H9 (cell line): ENCODE measurements around the gene SNTG2. TPM values are rescaled to one million over a fixed set of nuclear protein-coding genes. Genes with fewer than 3 reads are reported as not detected.
A peak's percentile ranks its signal among the peaks of the same experiment; 100 is the strongest.

Experiments used
- DNase-seq: peaks from one replicate; pipeline ENCODE4 v3.0.0-alpha.2; 2017
- H2AFZ ChIP-seq: one replicate; pipeline ENCODE4 v1.6.1; 2013; ENCODE audit warnings: mild to moderate bottlenecking, low read length, control low read depth, moderate library complexity
- H2AK5ac ChIP-seq: 2 replicates; pipeline ENCODE4 v1.6.1; 2013; ENCODE audit warnings: low read length, control low read depth, mixed read lengths; ENCODE audit not compliant: insufficient read length
- H2BK120ac ChIP-seq: one replicate; pipeline ENCODE4 v1.6.1; 2013; ENCODE audit warnings: low read depth, mild to moderate bottlenecking, low read length, control low read depth, inconsistent platforms; ENCODE audit not compliant: poor library complexity, severe bottlenecking
- H2BK12ac ChIP-seq: 2 replicates; pipeline ENCODE4 v1.6.1; 2013; ENCODE audit warnings: low read length, control low read depth, mixed read lengths, low read depth; ENCODE audit not compliant: insufficient read length
- H2BK15ac ChIP-seq: 2 replicates; pipeline ENCODE4 v1.6.1; 2013; ENCODE audit warnings: low read depth, low read length, control low read depth
- H2BK20ac ChIP-seq: one replicate; pipeline ENCODE4 v1.6.1; 2013; ENCODE audit warnings: low read depth, mild to moderate bottlenecking, low read length, control low read depth, inconsistent platforms; ENCODE audit not compliant: poor library complexity, severe bottlenecking
- H2BK5ac ChIP-seq: 2 replicates; pipeline ENCODE4 v1.6.1; 2013; ENCODE audit warnings: low read length, control low read depth, mixed read lengths; ENCODE audit not compliant: insufficient read length
- H3K14ac ChIP-seq: 2 replicates; pipeline ENCODE4 v1.6.1; 2013; ENCODE audit warnings: low read length, control low read depth; ENCODE audit not compliant: insufficient read depth
- H3K18ac ChIP-seq: 2 replicates; pipeline ENCODE4 v1.6.1; 2013; ENCODE audit warnings: low read depth, mild to moderate bottlenecking, mixed read lengths, low read length, control low read depth; ENCODE audit not compliant: insufficient read length
- H3K23ac ChIP-seq: 2 replicates; pipeline ENCODE4 v1.6.1; 2013; ENCODE audit warnings: low read length, control low read depth, mixed read lengths, low read depth; ENCODE audit not compliant: insufficient read length
- H3K23me2 ChIP-seq: 2 replicates; pipeline ENCODE4 v1.6.1; 2013; ENCODE audit warnings: low read depth, mild to moderate bottlenecking, mixed read lengths, low read length, control low read depth; ENCODE audit not compliant: insufficient read length, poor library complexity, severe bottlenecking
- H3K27ac ChIP-seq: 2 replicates; pipeline ENCODE4 v1.5.1; 2013; ENCODE audit warnings: low read length, control low read depth, mixed read lengths, low read depth; ENCODE audit not compliant: insufficient read length
- H3K27me3 ChIP-seq: 2 replicates; pipeline ENCODE4 v1.6.1; 2013; ENCODE audit warnings: low read length, control low read depth, inconsistent platforms; ENCODE audit not compliant: insufficient read depth
- H3K4ac ChIP-seq: 2 replicates; pipeline ENCODE4 v1.6.1; 2013; ENCODE audit warnings: low read depth, mild to moderate bottlenecking, control low read depth, inconsistent platforms, low read length, moderate library complexity
- H3K4me1 ChIP-seq: 2 replicates; pipeline ENCODE4 v1.6.1; 2013; ENCODE audit warnings: low read length, control low read depth, inconsistent platforms; ENCODE audit not compliant: insufficient read depth
- H3K4me2 ChIP-seq: 2 replicates; pipeline ENCODE4 v1.6.1; 2013; ENCODE audit warnings: low read length, control low read depth, mixed read lengths; ENCODE audit not compliant: insufficient read length, insufficient read depth
- H3K56ac ChIP-seq: 2 replicates; pipeline ENCODE4 v1.6.1; 2013; ENCODE audit warnings: low read depth, mild to moderate bottlenecking, mixed read lengths, low read length, control low read depth; ENCODE audit not compliant: insufficient read length
- H3K79me1 ChIP-seq: 2 replicates; pipeline ENCODE4 v1.6.1; 2013; ENCODE audit warnings: low read depth, mild to moderate bottlenecking, moderate library complexity, low read length, control low read depth, inconsistent platforms; ENCODE audit not compliant: insufficient read depth, poor library complexity, severe bottlenecking
- H3K79me2 ChIP-seq: 2 replicates; pipeline ENCODE4 v1.6.1; 2013; ENCODE audit warnings: low read length, control low read depth, inconsistent platforms; ENCODE audit not compliant: insufficient read depth
- H3K9ac ChIP-seq: 2 replicates; pipeline ENCODE4 v1.6.1; 2013; ENCODE audit warnings: low read length, control low read depth, mixed read lengths; ENCODE audit not compliant: insufficient read length; ENCODE audit errors: extremely low read depth
- H3K9me3 ChIP-seq: one replicate; pipeline ENCODE4 v1.6.1; 2013; ENCODE audit warnings: low read depth, low read length, inconsistent platforms; ENCODE audit not compliant: control insufficient read depth
- H3T11ph ChIP-seq: one replicate; pipeline ENCODE4 v1.6.1; 2013; ENCODE audit warnings: mild to moderate bottlenecking, low read length, control low read depth, inconsistent platforms
- H4K20me1 ChIP-seq: one replicate; pipeline ENCODE4 v1.6.1; 2013; ENCODE audit not compliant: control insufficient read depth, insufficient read length, insufficient read depth
- H4K5ac ChIP-seq: 2 replicates; pipeline ENCODE4 v1.6.1; 2013; ENCODE audit warnings: low read depth, mild to moderate bottlenecking, mixed read lengths, low read length, control low read depth; ENCODE audit not compliant: insufficient read length
- H4K8ac ChIP-seq: replicated peaks from 2 replicates; pipeline ENCODE4 v1.6.1; 2013; ENCODE audit warnings: low read length, control low read depth, mixed read lengths, low read depth; ENCODE audit not compliant: insufficient read length
- H4K91ac ChIP-seq: 2 replicates; pipeline ENCODE4 v1.6.1; 2013; ENCODE audit warnings: low read depth, mild to moderate bottlenecking, moderate library complexity, mixed read lengths, low read length, control low read depth; ENCODE audit not compliant: insufficient read length
- H3K27ac Mint-ChIP-seq, 3 experiments: 2 replicates in 2 of 3; 3 replicates in 1 of 3; pipeline ENCODE4 v1.8.0; 2020 to 2021; ENCODE audit warnings: mixed read lengths in 3 of 3, mild to moderate bottlenecking in 1 of 3, moderate library complexity in 1 of 3
- H3K27me3 Mint-ChIP-seq: 2 replicates; pipeline ENCODE4 v1.8.0; 2021; ENCODE audit warnings: low read depth, mild to moderate bottlenecking, moderate library complexity, mixed read lengths
- H3K36me3 Mint-ChIP-seq, 3 experiments: 2 replicates in 2 of 3; 3 replicates in 1 of 3; pipeline ENCODE4 v1.8.0; 2020 to 2021; ENCODE audit warnings: low read depth in 3 of 3, mixed read lengths in 3 of 3; ENCODE audit not compliant: insufficient read depth in 1 of 3
- H3K4me1 Mint-ChIP-seq, 2 experiments: 2 replicates each; pipeline ENCODE4 v1.8.0; 2020; ENCODE audit warnings: mixed read lengths in 2 of 2
- H3K4me3 Mint-ChIP-seq, 2 experiments: 2 replicates in 1 of 2; 3 replicates in 1 of 2; pipeline ENCODE4 v1.8.0; 2020 to 2021; ENCODE audit warnings: mild to moderate bottlenecking in 2 of 2, mixed read lengths in 2 of 2, moderate library complexity in 1 of 2
- H3K9me3 Mint-ChIP-seq, 2 experiments: 2 replicates in 1 of 2; 3 replicates in 1 of 2; pipeline ENCODE4 v1.8.0; 2020; ENCODE audit warnings: mild to moderate bottlenecking in 2 of 2, mixed read lengths in 2 of 2, moderate library complexity in 1 of 2
- WGBS: extraction: QIAGEN DNeasy Blood & Tissue Kit; methylation state at CpG from one replicate; pipeline ENCODE4 v1.1.7; 2013; ENCODE audit warnings: missing lambda C conversion rate, low lambda C conversion rate, mixed read lengths; ENCODE audit not compliant: insufficient read length; ENCODE audit errors: extremely low coverage; 5-methylcytosine and 5-hydroxymethylcytosine counted together
- total RNA-seq: library from RNA; stranded (reverse); gene quantifications from 2 replicates; pipeline ENCODE4 v1.2.1, GENCODE V29; 2021
- TF ChIP-seq, protein P1 (sequence below): fragments of 200-600 bp; sonication (generic); conservative IDR thresholded peaks from 3 replicates; pipeline ENCODE4 v1.8.0; 2021; ENCODE audit warnings: antibody characterized with exemption, mild to moderate bottlenecking

SNTG2 gene
- total RNA-seq, 1 experiment from 2014 or later: 13.2 TPM

DNA sequence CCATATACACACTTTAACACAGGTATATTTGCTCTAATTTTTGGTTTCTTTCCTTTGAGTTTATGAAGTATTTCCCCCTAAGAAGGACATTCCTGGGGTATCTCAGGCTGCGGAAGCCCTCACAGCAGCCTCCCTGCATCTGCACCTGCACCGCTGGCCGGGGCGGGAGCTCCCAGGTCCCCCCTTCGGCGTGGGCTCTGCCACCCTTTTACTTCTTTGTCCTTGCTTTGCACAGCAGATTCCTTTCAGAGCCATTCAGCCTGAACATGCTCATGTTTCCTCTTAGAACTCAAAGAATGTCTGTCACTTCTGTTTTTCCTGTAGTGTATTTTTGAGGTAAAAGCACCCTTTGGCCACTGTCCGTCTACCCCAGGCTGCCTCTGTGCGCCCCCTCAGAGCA lies 146.5 kb downstream of the SNTG2 start:
- Histone ChIP-seq H3K14ac (no peak overlapping the region), H3K23me2 (no peaks in the 10 kb centered on the region), H3K9ac (no peak overlapping the region), H4K8ac (no peak overlapping the region), H4K20me1 (no peaks in the 10 kb centered on the region), H3K4me1 (no peaks in the 10 kb centered on the region), H3K27me3 (no peaks in the 10 kb centered on the region), H2BK15ac (no peak overlapping the region), H2BK20ac (no peak overlapping the region), H2BK12ac (no peak overlapping the region), H3K27ac (no peak overlapping the region), H3K4me2 (no peak overlapping the region), H2AK5ac (no peak overlapping the region), H3K23ac (no peak overlapping the region), H3K79me2 (no peaks in the 10 kb centered on the region), H3K9me3 (no peaks in the 10 kb centered on the region), H3K4ac (no peak overlapping the region), H3K56ac (no peak overlapping the region), H2BK5ac (no peak overlapping the region), H3K18ac (no peak overlapping the region), H3K79me1 (no peaks in the 10 kb centered on the region), H3T11ph (no peak overlapping the region), H4K5ac (no peak overlapping the region), H4K91ac (no peak overlapping the region), H2BK120ac (no peak overlapping the region), H2AFZ (no peak overlapping the region)
- H3K4me3 Mint-ChIP-seq: no peak overlapping the region
- H3K27me3 Mint-ChIP-seq: no peaks in the 10 kb centered on the region; the same call in 1 of the 2 replicates
- H3K4me1 Mint-ChIP-seq: 0 out of 4 replicates have a peak, but pooled peaks cover 0 to 2% of the 10 kb centered on the region in 2 experiments
- H3K36me3 Mint-ChIP-seq: peaks cover 14 to 35% (median 30%) of the 10 kb centered on the region in 3 experiments
- no CpG with 5 or more reads among the region's 8 CpGs for WGBS
- H3K9me3 Mint-ChIP-seq: no peaks in the 10 kb centered on the region
- TF ChIP-seq, protein P1, sequence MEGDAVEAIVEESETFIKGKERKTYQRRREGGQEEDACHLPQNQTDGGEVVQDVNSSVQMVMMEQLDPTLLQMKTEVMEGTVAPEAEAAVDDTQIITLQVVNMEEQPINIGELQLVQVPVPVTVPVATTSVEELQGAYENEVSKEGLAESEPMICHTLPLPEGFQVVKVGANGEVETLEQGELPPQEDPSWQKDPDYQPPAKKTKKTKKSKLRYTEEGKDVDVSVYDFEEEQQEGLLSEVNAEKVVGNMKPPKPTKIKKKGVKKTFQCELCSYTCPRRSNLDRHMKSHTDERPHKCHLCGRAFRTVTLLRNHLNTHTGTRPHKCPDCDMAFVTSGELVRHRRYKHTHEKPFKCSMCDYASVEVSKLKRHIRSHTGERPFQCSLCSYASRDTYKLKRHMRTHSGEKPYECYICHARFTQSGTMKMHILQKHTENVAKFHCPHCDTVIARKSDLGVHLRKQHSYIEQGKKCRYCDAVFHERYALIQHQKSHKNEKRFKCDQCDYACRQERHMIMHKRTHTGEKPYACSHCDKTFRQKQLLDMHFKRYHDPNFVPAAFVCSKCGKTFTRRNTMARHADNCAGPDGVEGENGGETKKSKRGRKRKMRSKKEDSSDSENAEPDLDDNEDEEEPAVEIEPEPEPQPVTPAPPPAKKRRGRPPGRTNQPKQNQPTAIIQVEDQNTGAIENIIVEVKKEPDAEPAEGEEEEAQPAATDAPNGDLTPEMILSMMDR: no peak
- peak overlapping the region in 2 of 3 experiments; percentile 28 to 50; a peak in 2 of 7 replicates for H3K27ac Mint-ChIP-seq
- DNase-seq: no peak
